Common myeloid progenitor, CD34-positive (primary cell): ENCODE measurements around the gene CPNE1.

Experiments
- CTCF ChIA-PET: fragments of 350-600 bp; sonication (Branson Sonifier 250); formaldehyde crosslinking; loops from one replicate; lab custom pipeline; 2021; ENCODE audit warnings: antibody characterized with exemption; lab: Charles Lee
- POLR2A ChIA-PET: fragments of 350-600 bp; sonication (Branson Sonifier 250); formaldehyde crosslinking; loops from one replicate; lab custom pipeline; 2021; ENCODE audit warnings: antibody characterized with exemption; lab: Charles Lee
- DNase-seq, 3 donors: peaks; one replicate each; pipeline versions ENCODE4 v3.0.0 to v3.0.0-alpha.2; 2013
- H3K27ac ChIP-seq, 2 experiments: 1 replicate in 1 of 2; 2 replicates in 1 of 2; pipeline ENCODE4 v1.7.0; 2013; ENCODE audit warnings: inconsistent platforms in 2 of 2, low read length in 2 of 2, mild to moderate bottlenecking in 2 of 2, low read depth in 1 of 2, moderate library complexity in 1 of 2; ENCODE audit not compliant: severe bottlenecking in 2 of 2, insufficient read depth in 1 of 2, poor library complexity in 1 of 2
- H3K27me3 ChIP-seq, 5 experiments: replicated peaks in 2 of 5; 1 replicate in 3 of 5; 2 replicates in 2 of 5; pipeline versions ENCODE4 v1.6.1 to v1.7.0; 2013; ENCODE audit warnings: low read length in 4 of 5, mild to moderate bottlenecking in 2 of 5, moderate library complexity in 2 of 5, inconsistent platforms in 1 of 5; ENCODE audit not compliant: insufficient read depth in 5 of 5, control insufficient read depth in 4 of 5
- H3K36me3 ChIP-seq, 4 experiments: 1 replicate in 2 of 4; 2 replicates in 2 of 4; pipeline versions ENCODE4 v1.6.1 to v1.7.0; 2013; ENCODE audit warnings: low read length in 3 of 4, control low read depth in 1 of 4, mild to moderate bottlenecking in 1 of 4; ENCODE audit not compliant: control insufficient read depth in 4 of 4, insufficient read depth in 4 of 4
- H3K4me1 ChIP-seq, 4 experiments: 1 replicate in 3 of 4; 2 replicates in 1 of 4; pipeline versions ENCODE4 v1.6.1 to v1.7.1; 2013; ENCODE audit warnings: low read length in 3 of 4, mild to moderate bottlenecking in 3 of 4, control low read depth in 1 of 4, inconsistent platforms in 1 of 4, moderate library complexity in 1 of 4; ENCODE audit not compliant: control insufficient read depth in 4 of 4, insufficient read depth in 4 of 4; ENCODE audit errors: control extremely low read depth in 1 of 4
- H3K4me3 ChIP-seq, 7 experiments: 1 replicate in 4 of 7; 2 replicates in 3 of 7; pipeline versions ENCODE4 v1.5.1 to v1.7.0; 2013; ENCODE audit warnings: mild to moderate bottlenecking in 7 of 7, low read length in 6 of 7, moderate library complexity in 6 of 7, inconsistent platforms in 2 of 7, low read depth in 2 of 7, control low read depth in 1 of 7; ENCODE audit not compliant: insufficient read depth in 4 of 7, control insufficient read depth in 1 of 7; ENCODE audit errors: extremely low read depth in 1 of 7
- H3K9me3 ChIP-seq, 5 experiments: 1 replicate in 4 of 5; 2 replicates in 1 of 5; pipeline versions ENCODE4 v1.6.1 to v1.7.1; 2013; ENCODE audit warnings: low read length in 4 of 5, mild to moderate bottlenecking in 2 of 5, inconsistent platforms in 1 of 5, low read depth in 1 of 5, moderate library complexity in 1 of 5; ENCODE audit not compliant: control insufficient read depth in 4 of 5, insufficient read depth in 2 of 5; ENCODE audit errors: control extremely low read depth in 1 of 5
- WGBS: methylation state at CpG from one replicate; pipeline ENCODE4 v1.1.5; 2013; ENCODE audit not compliant: insufficient coverage; 5-methylcytosine and 5-hydroxymethylcytosine counted together

Gene CPNE1

GRCh38 chr20:35583636-35584560, 80.8 kb downstream of the CPNE1 start:
- ChIA-PET POLR2A (no interaction called here), CTCF (no interaction called here)
- no peaks in the 10 kb centered on the region for H3K27me3 ChIP-seq
- no peaks in the 10 kb centered on the region for H3K36me3 ChIP-seq
- peaks cover 0 to 5% (median 4%) of the 10 kb centered on the region in 5 experiments for H3K9me3 ChIP-seq
- H3K4me1 ChIP-seq, result no peaks in the 10 kb centered on the region
- DNase-seq, result no peak
- no peak overlapping the region for H3K4me3 ChIP-seq
- H3K27ac ChIP-seq, result no peak overlapping the region
- 97% methylated on average over 16 of the region's 18 CpGs for WGBS

GRCh38 chr20:35582741-35583404, 81.8 kb downstream of the CPNE1 start:
- Histone ChIP-seq H3K4me3 (no peak overlapping the region), H3K27ac (no peak overlapping the region), H3K4me1 (no peaks in the 10 kb centered on the region), H3K36me3 (no peaks in the 10 kb centered on the region), H3K9me3 (peaks cover 0 to 5% (median 4%) of the 10 kb centered on the region in 5 experiments), H3K27me3 (no peaks in the 10 kb centered on the region)
- CTCF ChIA-PET, result no interaction called here
- WGBS, result 99% methylated on average over 10 of the region's 12 CpGs
- POLR2A ChIA-PET, result no interaction called here
- no peak for DNase-seq

GRCh38 chr20:35582131-35582530, 82.6 kb downstream of the CPNE1 start:
- Histone ChIP-seq H3K36me3 (no peaks in the 10 kb centered on the region), H3K27ac (no peak overlapping the region), H3K9me3 (peaks cover 0 to 5% (median 4%) of the 10 kb centered on the region in 5 experiments), H3K4me1 (no peaks in the 10 kb centered on the region), H3K27me3 (no peaks in the 10 kb centered on the region), H3K4me3 (no peak overlapping the region)
- ChIA-PET POLR2A (no interaction called here), CTCF (interaction anchor here (1.4 kb wide), 1 partner anchor 36 kb away, joined by 3 read pairs; no protein-coding TSS in a partner anchor)
- no peak for DNase-seq
- whole genome bisulfite sequencing, result 94% methylated on average over 6 of the region's 7 CpGs

- no peak for DNase-seq
- no peaks in the 10 kb centered on the region for H3K36me3 ChIP-seq
- H3K27ac ChIP-seq, result no peak overlapping the region
- no peak overlapping the region for H3K4me3 ChIP-seq
- peaks cover 0 to 5% (median 4%) of the 10 kb centered on the region in 5 experiments for H3K9me3 ChIP-seq
- CTCF ChIA-PET, result interaction anchor here (0.8 to 1.0 kb wide), 2 partner anchors 10 to 17 kb away, joined by 3 read pairs; no protein-coding TSS in a partner anchor
- 100% methylated on average over 4 of the region's 6 CpGs for WGBS
- POLR2A ChIA-PET, result no interaction called here
- H3K4me1 ChIP-seq, result no peaks in the 10 kb centered on the region
- no peaks in the 10 kb centered on the region for H3K27me3 ChIP-seq
Measured at GRCh38 chr20:35579196-35579595, 85.5 kb downstream of the CPNE1 start.

- CTCF ChIA-PET, result interaction anchor here (1.0 kb wide), 1 partner anchor 17 kb away, joined by 3 read pairs; no protein-coding TSS in a partner anchor
- no peaks in the 10 kb centered on the region for H3K27me3 ChIP-seq
- no peaks in the 10 kb centered on the region for H3K36me3 ChIP-seq
- DNase-seq, result no peak
- WGBS, result 97% methylated on average over 4 of the region's 8 CpGs
- no peak overlapping the region for H3K4me3 ChIP-seq
- H3K27ac ChIP-seq, result no peak overlapping the region
- H3K9me3 ChIP-seq, result peaks cover 0 to 5% (median 4%) of the 10 kb centered on the region in 5 experiments
- no peaks in the 10 kb centered on the region for H3K4me1 ChIP-seq
- POLR2A ChIA-PET, result no interaction called here
Measured at GRCh38 chr20:35578469-35578868, 86.2 kb downstream of the CPNE1 start.

GRCh38 chr20:35576816-35577215, 87.9 kb downstream of the CPNE1 start:
- H3K4me1 ChIP-seq, result no peaks in the 10 kb centered on the region
- H3K9me3 ChIP-seq, result peaks cover 0 to 6% (median 4%) of the 10 kb centered on the region in 5 experiments
- WGBS, result 72% methylated on average over 2 of the region's 3 CpGs
- H3K36me3 ChIP-seq, result no peaks in the 10 kb centered on the region
- no peaks in the 10 kb centered on the region for H3K27me3 ChIP-seq
- CTCF ChIA-PET, result no interaction called here
- DNase-seq, result no peak
- H3K4me3 ChIP-seq, result no peak overlapping the region
- H3K27ac ChIP-seq, result no peak overlapping the region
- POLR2A ChIA-PET, result no interaction called here
